ENCODE data around the gene PAPSS1.
"Not testable (repeated sequence)": the region's sequence is repeated elsewhere in the genome, so short reads cannot be mapped to it uniquely, and the experiment has no call there.

PAPSS1 gene

DNA sequence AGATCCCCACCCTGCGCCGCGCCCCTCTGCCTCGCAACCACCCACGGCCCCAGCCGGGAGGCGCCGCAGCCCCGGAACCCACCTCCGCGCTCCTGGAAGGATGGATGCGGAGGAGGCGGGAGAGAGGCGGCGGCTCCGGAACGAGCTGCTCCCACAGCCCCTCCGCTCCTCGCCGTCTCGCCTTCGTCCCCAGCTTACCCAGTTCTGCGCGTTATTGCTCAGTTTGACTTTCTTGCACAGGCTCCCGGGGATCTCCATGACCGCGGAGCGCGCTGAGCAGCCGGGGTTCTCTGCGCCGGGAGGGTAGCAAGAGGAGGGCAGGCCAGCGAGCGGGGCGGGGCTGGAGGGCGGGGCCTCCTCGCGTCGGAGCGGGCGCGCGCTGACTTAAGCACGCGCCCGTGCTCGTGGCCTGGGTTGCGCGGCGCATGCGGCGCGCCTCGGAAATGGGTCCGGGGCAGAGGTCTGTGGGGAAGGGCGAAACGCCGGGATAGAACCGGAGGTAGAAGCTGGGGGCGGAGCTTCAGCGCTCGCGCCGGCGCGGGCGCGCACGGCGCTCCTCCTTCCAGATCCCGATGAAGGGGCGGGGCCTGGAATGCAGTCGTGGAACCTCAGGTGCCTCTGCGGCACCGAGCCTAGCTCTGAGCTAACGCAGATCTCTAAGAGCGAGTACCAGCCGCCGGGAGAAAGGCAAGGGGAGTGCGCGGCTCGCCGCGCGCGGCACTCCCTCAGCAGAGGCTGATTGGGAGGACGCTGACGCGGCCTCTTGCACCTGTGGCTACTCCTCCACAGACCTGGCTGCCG lies at the start of gene PAPSS1:
TSS of gene PAPSS1 (minus strand) at position 313 of the 801 bp plus-strand sequence. CDS start at position 258, 55 bp downstream.
- DNase-seq (ENCODE audit: low read depth, low spot score): peak; percentile 78

DNA sequence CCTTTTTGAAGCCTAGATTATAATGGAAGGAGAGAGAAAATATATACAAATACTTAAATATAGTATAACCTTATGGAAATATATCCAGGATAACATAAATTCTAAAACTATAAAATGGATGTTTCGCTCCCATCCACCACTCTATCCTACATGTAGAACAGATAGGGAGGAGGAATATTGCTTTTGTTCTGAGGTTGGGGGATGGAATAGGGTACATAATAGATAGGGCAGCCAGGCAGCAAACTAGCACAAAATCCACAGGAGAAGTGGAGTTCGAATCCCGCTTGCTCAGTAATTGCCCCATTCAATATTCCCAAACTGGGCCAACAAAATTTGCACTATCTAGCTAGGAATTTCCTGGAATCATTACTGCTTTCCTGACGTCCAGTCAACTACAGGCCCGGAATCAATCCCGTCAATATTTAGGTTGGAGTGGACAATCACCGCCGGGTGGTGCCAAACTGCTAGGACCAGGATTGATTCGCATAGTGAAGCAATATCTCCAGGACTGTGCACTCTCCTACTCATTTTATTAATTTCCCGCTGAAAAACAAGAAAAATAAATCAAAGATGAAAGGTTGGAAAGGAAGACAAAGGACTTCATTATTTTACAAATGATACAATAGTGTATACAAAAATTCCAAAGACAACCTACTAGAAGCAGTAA lies 40.4 kb upstream of the PAPSS1 start:
- no peak for DNase-seq (ENCODE audit: low read depth, low spot score)

DNA sequence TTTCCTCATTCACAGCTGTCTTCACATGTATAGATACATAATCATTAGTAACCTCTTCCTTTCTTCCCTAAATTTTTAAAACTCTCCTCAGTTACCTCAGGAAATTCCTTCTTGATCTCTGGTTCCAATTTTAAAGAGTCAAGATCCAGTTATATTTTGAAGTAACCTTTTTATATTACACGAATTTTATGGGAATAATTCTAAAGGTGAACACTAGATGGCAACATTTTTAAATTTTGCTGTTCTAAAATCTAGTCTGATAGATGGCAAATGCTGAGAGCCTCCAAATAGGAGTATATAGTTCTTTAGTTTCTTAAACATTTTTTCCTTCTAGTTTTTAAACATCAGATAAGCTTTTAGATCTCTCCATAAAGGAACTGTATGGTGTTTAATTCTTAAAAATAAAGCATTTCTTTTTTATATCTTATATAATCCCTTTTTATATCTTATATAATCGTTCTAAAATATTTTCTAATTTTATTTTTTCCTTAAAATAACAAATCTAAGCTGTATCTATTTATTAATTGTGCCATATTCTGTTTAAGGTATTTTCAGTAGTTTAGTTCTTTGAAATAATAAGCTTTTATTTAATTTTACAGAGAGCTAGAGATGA lies 37.9 kb upstream of the PAPSS1 start:
- no peak for DNase-seq (ENCODE audit: low read depth, low spot score)

DNA sequence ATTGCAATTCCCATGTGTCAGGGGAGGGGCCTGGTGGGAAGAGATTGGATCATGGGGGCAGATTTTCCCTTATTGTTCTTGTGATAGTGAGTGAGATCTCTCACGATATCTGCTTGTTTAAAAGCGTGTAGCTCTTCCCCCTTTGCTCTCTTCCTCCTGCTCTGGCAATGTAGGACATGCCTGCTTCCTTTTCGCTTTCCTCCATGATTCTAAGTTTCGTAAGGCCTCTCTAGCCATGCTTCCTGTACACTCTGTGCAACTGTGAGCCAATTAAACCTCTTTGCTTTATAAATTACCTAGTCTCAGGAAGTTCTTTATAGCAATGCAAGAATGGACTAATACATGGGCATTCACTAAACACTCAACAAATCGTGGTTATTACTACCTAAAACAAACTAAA lies 37.2 kb upstream of the PAPSS1 start:
- no peak for DNase-seq (ENCODE audit: low read depth, low spot score)

DNA sequence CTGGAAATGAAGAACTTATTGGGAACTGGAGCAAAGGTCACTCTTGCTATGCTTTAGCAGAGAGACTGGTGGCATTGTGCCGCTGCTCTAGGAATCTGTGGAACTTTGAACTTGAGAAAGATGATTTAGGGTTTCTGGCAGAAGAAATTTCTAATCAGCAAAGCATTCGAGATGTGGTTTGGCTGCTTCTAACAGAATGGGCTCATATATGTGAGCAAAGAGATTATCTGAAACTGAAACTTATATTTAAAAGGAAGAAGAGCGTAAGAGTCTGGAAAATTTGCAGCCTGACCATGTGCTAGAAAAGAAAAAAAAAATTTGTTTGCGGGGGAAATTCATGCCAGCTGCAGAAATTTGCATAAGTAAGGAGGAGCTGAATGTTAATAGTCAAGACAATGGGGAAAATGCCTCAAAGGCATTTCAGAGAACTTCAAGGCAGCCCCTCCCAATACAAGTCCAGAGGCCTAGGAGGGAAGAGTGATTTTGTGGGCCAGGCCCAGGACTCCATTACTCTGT lies 35.9 kb upstream of the PAPSS1 start:
- DNase-seq (ENCODE audit: low read depth, low spot score): no peak

DNA sequence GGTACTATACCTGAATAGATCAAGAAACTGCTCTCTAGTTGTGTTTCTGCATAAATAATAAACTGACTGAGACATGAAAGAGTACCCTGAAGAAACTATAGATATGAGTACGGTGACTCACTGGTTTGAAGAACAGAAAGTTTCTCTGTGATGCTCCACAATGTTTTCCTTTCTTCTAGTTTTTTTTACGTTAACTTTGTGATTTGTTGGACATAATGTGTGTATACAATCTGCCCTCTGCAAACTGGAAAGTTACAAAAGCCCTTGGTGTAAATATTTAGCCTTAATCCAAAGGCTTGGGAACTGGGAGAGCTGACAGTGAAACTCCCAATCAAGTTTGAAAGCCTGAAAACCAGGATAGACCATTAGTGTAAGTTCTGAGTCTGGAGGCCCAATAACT lies 31.6 kb upstream of the PAPSS1 start:
- DNase-seq (ENCODE audit: low read depth, low spot score): no peak

DNA sequence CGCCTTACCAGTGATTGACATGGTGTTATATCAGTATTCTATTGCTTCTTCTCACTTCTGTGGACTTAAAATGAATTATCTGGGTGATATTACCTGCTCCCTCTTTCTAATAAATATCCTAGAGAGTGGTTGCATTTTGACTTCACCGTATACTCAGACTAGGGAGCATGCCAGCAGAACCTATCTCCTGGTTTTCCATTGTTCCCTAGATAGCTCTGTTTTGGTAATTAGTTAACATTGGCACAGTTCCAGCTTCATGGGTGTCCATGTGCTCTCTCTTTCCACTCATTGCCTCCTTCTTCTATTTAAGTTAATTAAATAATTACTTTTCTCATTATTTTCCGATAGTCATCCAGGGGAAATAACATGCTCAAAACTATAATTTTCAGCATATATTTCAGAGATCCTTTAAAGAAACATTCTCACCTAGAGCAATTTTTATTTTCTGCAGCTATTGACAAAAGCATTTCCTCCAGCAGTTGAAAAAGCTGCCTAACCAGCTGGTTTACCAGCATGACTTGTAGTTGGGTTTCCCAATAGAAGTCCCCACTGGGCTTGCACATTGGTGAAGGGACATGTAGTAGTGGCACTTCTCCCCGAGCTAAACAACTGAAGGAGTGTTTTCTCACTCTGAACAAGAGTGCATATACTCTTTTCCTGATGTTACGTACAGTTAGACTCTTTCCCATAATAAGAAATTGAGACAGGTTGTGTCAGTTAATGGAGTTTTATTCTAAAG lies 27.9 kb upstream of the PAPSS1 start:
- no peak for DNase-seq (ENCODE audit: low read depth, low spot score)

DNA sequence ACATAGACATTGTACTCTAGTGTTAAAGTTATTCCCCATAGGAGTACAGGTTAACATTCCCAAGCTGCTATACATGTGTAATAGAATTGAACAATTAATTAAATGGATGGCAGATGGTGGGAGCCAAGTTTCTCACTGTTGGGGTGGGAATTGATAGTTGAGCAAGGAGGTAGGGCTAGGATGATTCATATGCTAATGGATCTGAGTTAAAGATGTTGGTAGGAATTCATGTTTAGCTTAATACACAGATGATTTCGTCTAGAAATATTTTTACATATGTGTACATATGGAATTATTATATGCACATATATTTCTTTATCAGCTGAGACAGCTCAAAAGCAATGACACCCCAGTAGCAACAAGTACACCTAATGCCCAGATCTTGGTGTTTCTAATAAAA lies 26.1 kb upstream of the PAPSS1 start:
- DNase-seq (ENCODE audit: low read depth, low spot score): no peak

- no peak for DNase-seq (ENCODE audit: low read depth, low spot score)
These were observed 24.5 kb upstream of the PAPSS1 start for GRCh38 chr4:107744532-107744931.

GRCh38 chr4:107743532-107743931 lies 23.5 kb upstream of the PAPSS1 start:
- DNase-seq (ENCODE audit: low read depth, low spot score): no peak

DNA sequence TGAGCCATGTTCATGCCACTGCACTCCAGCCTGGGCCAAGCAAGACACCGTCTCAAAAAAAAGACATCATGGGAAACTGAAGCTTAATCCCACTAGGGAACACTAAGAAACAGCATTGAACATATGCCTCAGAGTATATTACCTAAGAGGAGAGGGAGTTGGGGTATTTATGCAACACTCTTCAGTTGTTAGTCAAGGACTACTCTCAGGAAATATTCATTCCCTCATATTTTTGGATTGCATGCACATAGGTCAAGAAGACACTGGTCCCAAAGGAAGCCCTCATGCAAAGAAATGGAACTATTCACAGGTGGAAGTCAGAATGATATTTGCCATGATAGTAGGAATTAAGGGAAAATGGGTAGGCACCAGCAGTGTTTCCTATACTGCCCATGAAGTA lies 22.8 kb upstream of the PAPSS1 start:
- DNase-seq (ENCODE audit: low read depth, low spot score): no peak

DNA sequence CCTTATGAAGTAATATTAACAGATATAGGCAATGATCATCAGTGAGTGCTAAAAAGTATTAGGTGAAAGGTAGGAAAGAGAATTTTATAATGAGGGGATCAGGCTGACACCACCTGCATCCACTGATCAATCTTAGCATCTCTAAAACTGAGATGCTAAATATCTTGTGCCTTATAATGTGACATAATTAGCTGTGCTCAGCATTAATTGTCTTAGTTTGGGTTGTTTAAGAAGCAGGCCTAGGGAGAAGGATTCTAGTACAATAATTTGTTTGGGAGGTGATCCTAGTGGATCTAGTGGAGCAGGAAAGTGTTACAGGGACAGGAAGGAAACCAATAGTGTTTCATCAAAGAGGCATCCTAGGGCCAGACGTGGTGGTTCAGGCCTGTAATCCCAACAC lies 22.2 kb upstream of the PAPSS1 start:
- DNase-seq (ENCODE audit: low read depth, low spot score): no peak

GRCh38 chr4:107740950-107741701 lies 21.1 kb upstream of the PAPSS1 start:
- no peak for DNase-seq (ENCODE audit: low read depth, low spot score)

GRCh38 chr4:107740381-107740780 lies 20.3 kb upstream of the PAPSS1 start:
- DNase-seq (ENCODE audit: low read depth, low spot score): no peak

- DNase-seq (ENCODE audit: low read depth, low spot score): no peak
These were observed 17.4 kb upstream of the PAPSS1 start for GRCh38 chr4:107737450-107737849.

GRCh38 chr4:107736924-107737448 lies 17.0 kb upstream of the PAPSS1 start:
- DNase-seq (ENCODE audit: low read depth, low spot score): no peak

GRCh38 chr4:107736037-107736436 lies 16.0 kb upstream of the PAPSS1 start:
- DNase-seq (ENCODE audit: low read depth, low spot score): no peak

- no peak for DNase-seq (ENCODE audit: low read depth, low spot score)
These were observed 14.1 kb upstream of the PAPSS1 start for GRCh38 chr4:107734120-107734519.

DNA sequence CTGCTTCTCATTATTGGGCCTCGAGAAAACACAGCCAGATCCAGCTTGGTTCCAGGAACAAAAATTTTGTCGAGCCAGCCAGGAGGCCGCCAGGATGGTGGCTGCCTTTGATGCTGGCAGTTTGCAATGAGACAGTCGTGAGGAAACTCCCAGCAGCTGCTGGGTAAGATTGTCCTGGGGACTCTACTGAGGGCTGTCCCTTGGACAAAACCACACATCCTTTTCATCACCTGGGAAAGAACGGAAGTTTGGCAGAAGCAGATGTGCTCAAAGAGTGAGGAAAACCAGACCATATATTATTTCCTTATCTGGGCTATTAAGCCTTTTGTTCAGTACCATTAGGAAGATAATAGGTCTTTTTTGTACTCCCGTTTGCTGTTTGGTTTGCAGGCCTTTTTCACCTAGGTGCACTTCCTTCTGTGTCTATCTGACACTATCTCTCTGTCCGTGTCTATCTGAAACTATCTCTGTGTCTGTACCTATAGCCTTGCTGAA lies 13.4 kb upstream of the PAPSS1 start:
- DNase-seq (ENCODE audit: low read depth, low spot score): no peak

GRCh38 chr4:107729050-107729449 lies 9.0 kb upstream of the PAPSS1 start:
- DNase-seq (ENCODE audit: low read depth, low spot score): not testable (repeated sequence)
